ENCODE results near the gene PDIA6. TPM values are rescaled to one million over a fixed set of nuclear protein-coding genes. Genes with fewer than 3 reads are reported as not detected.

The PDIA6 gene
- total and polyA plus RNA-seq, 10 of the 15 experiments (the other 5 are each of a cell fraction or from before 2014, with no cell fraction given) = 148 to 526 (median 209) TPM

DNA sequence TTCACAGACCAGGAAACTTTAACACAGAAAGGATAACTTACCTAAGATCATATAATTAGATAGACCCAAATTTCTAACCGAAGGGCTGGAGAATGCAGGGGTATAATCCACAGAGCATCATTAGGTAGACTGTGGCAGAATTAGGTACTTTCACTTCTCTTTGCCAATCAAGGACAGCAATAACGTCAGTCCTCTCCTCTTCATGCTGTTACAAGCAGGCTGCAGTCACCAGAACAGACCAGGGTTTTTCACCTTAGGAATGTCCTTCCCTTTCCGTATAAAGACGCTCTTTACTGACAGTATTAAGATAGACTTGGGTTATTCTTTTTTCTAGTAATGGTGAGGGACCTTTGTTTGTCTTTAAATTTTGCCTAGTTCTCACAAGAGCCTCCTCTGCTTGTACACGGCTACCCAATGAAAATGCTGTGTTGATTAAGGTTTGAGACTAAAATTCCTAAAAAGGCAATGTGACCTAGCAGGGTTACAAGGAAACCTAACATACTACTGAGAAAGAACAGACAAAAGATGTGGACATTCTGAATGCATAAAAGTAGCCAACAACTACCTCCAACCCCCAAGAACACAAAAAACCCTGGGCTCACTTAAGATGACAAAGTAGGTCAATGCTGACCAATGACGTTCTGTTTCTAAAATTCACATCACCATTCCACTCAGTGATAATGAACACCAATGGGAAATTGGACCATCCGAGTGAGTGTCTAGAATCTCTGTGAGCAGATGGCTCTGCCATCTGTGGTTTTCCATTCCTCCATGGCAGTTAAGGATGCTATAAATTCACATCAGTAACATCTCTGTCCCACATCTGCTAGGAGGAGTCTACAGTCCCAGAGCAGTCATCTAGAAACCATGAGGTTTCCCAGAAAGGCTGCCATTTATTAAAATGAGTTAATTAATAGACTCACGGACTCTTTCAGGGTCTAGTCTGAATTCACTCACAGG lies 2.1 kb downstream of the PDIA6 start (continued):
- TF ChIP-seq HSF1 (IDR thresholded peaks at IDR 0.05; ENCODE audit: low read depth, low read length) (no peak), NKRF (conservative IDR thresholded peaks at IDR 0.05) (no peak), KDM1A (IDR thresholded peaks at IDR 0.05; ENCODE audit: borderline replicate concordance) (no peak), NR2C2 (IDR thresholded peaks at IDR 0.05; ENCODE audit: borderline replicate concordance, control insufficient read depth, insufficient read length, low read depth) (no peak), RELB (IDR thresholded peaks at IDR 0.05; ENCODE audit: low read depth) (no peak), NR2C1 (IDR thresholded peaks at IDR 0.05) (no peak), E2F8 (IDR thresholded peaks at IDR 0.05; ENCODE audit: low read depth, partially characterized antibody) (no peak), CREB1 (IDR thresholded peaks at IDR 0.05; ENCODE audit: low read depth) (0 out of 2 replicates have a peak, but pooled peaks have one; percentile 32), SIN3A (IDR thresholded peaks at IDR 0.05; ENCODE audit: low read depth, low read length) (no peak), RBBP5 (conservative IDR thresholded peaks at IDR 0.05) (no peak), USF2 (IDR thresholded peaks at IDR 0.05; ENCODE audit: borderline replicate concordance, low read depth, low read length) (no peak), CBX3 (IDR thresholded peaks at IDR 0.05; ENCODE audit: borderline replicate concordance, low read depth) (no peak), POU2F2 (IDR thresholded peaks at IDR 0.05; ENCODE audit: borderline replicate concordance, low read depth, low read length) (0 out of 3 replicates have a peak, but pooled peaks have one; percentile 15), GABPA (IDR thresholded peaks at IDR 0.05; ENCODE audit: low read depth) (no peak)
- TF ChIP-seq, protein P1, sequence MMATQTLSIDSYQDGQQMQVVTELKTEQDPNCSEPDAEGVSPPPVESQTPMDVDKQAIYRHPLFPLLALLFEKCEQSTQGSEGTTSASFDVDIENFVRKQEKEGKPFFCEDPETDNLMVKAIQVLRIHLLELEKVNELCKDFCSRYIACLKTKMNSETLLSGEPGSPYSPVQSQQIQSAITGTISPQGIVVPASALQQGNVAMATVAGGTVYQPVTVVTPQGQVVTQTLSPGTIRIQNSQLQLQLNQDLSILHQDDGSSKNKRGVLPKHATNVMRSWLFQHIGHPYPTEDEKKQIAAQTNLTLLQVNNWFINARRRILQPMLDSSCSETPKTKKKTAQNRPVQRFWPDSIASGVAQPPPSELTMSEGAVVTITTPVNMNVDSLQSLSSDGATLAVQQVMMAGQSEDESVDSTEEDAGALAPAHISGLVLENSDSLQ (IDR thresholded peaks at IDR 0.05) = peak; percentile 59; the same call in 1 of the 2 replicates
- TF ChIP-seq, protein P2, sequence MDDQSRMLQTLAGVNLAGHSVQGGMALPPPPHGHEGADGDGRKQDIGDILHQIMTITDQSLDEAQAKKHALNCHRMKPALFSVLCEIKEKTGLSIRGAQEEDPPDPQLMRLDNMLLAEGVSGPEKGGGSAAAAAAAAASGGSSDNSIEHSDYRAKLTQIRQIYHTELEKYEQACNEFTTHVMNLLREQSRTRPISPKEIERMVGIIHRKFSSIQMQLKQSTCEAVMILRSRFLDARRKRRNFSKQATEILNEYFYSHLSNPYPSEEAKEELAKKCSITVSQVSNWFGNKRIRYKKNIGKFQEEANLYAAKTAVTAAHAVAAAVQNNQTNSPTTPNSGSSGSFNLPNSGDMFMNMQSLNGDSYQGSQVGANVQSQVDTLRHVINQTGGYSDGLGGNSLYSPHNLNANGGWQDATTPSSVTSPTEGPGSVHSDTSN (IDR thresholded peaks at IDR 0.05; ENCODE audit: insufficient replicate concordance, low read depth, low read length) = peak; percentile 24

Measured in GM12878 (cell line).